ENCODE measurements around the gene TAF3.

The TAF3 gene

GRCh38 chr10:7872041-7872442 lies 53.7 kb downstream of the TAF3 start:
- Histone ChIP-seq H3K4me1 (no peaks in the 10 kb centered on the region), H3K27me3 (ENCODE audit: low read depth) (no peaks in the 10 kb centered on the region), H3K4me3 (peak overlapping the region; percentile 13), H3K36me3 (replicated peaks) (no peaks in the 10 kb centered on the region), H3K9me3 (no peaks in the 10 kb centered on the region)
- DNase-seq (ENCODE audit: low spot score in 2 of 2), result peak in 1 of 2 experiments; percentile 36
- in situ Hi-C loops (cut with MboI; ENCODE audit: low sequenced_read_pairs), result loop anchor here (25.0 kb wide), 1 partner anchor 1415 kb away; no protein-coding TSS in a partner anchor

- in situ Hi-C loops (cut with MboI; ENCODE audit: low sequenced_read_pairs), result loop anchor here (25.0 kb wide), 1 partner anchor 1412 kb away; no protein-coding TSS in a partner anchor
- H3K27me3 ChIP-seq (ENCODE audit: low read depth), result no peaks in the 10 kb centered on the region
- DNase-seq (ENCODE audit: low spot score in 2 of 2), result no peak
Measured at GRCh38 chr10:7874864-7875263, 56.6 kb downstream of the TAF3 start.

GRCh38 chr10:7876541-7877127 lies 58.3 kb downstream of the TAF3 start:
- no peak for DNase-seq (ENCODE audit: low spot score in 2 of 2)
- in situ Hi-C loops (cut with MboI; ENCODE audit: low sequenced_read_pairs), result no loop called here
- Histone ChIP-seq H3K4me1 (no peaks in the 10 kb centered on the region), H3K36me3 (replicated peaks) (no peaks in the 10 kb centered on the region), H3K9me3 (no peaks in the 10 kb centered on the region), H3K4me3 (no peak overlapping the region), H3K27me3 (ENCODE audit: low read depth) (no peaks in the 10 kb centered on the region)

More at GRCh38 chr10:7874864-7875263, 56.6 kb downstream of the TAF3 start:
- Histone ChIP-seq H3K4me3 (no peak overlapping the region), H3K4me1 (no peaks in the 10 kb centered on the region), H3K9me3 (no peaks in the 10 kb centered on the region), H3K36me3 (replicated peaks) (no peaks in the 10 kb centered on the region)

GRCh38 chr10:7881119-7881518 lies 62.8 kb downstream of the TAF3 start:
- no peak for DNase-seq (ENCODE audit: low spot score in 2 of 2)
- Histone ChIP-seq H3K9me3 (no peaks in the 10 kb centered on the region), H3K4me1 (no peaks in the 10 kb centered on the region), H3K4me3 (no peak overlapping the region), H3K27me3 (ENCODE audit: low read depth) (no peaks in the 10 kb centered on the region), H3K36me3 (replicated peaks) (no peaks in the 10 kb centered on the region)
- in situ Hi-C loops (cut with MboI; ENCODE audit: low sequenced_read_pairs), result no loop called here

GRCh38 chr10:7886056-7886455 lies 67.8 kb downstream of the TAF3 start:
- no peak overlapping the region for H3K4me3 ChIP-seq
- no peaks in the 10 kb centered on the region for H3K9me3 ChIP-seq
- H3K27me3 ChIP-seq (ENCODE audit: low read depth), result no peaks in the 10 kb centered on the region
- in situ Hi-C loops (cut with MboI; ENCODE audit: low sequenced_read_pairs), result no loop called here
- DNase-seq (ENCODE audit: low spot score in 2 of 2), result no peak
- H3K4me1 ChIP-seq, result no peaks in the 10 kb centered on the region
- no peaks in the 10 kb centered on the region for H3K36me3 ChIP-seq (replicated peaks)

- Histone ChIP-seq H3K27me3 (ENCODE audit: low read depth) (no peaks in the 10 kb centered on the region), H3K36me3 (replicated peaks) (no peaks in the 10 kb centered on the region), H3K9me3 (no peaks in the 10 kb centered on the region), H3K4me1 (no peaks in the 10 kb centered on the region), H3K4me3 (no peak overlapping the region)
- in situ Hi-C loops (cut with MboI; ENCODE audit: low sequenced_read_pairs), result no loop called here
- no peak for DNase-seq (ENCODE audit: low spot score in 2 of 2)
Measured at GRCh38 chr10:7887174-7887816, 69.0 kb downstream of the TAF3 start.

GRCh38 chr10:7889947-7890542 lies 71.7 kb downstream of the TAF3 start:
- no peak for DNase-seq (ENCODE audit: low spot score in 2 of 2)
- H3K4me3 ChIP-seq, result no peak overlapping the region
- H3K27me3 ChIP-seq (ENCODE audit: low read depth), result no peaks in the 10 kb centered on the region
- no peaks in the 10 kb centered on the region for H3K9me3 ChIP-seq
- no peaks in the 10 kb centered on the region for H3K36me3 ChIP-seq (replicated peaks)
- in situ Hi-C loops (cut with MboI; ENCODE audit: low sequenced_read_pairs), result no loop called here
- no peaks in the 10 kb centered on the region for H3K4me1 ChIP-seq

- Histone ChIP-seq H3K4me1 (no peaks in the 10 kb centered on the region), H3K36me3 (replicated peaks) (no peaks in the 10 kb centered on the region), H3K27me3 (ENCODE audit: low read depth) (no peaks in the 10 kb centered on the region), H3K9me3 (no peaks in the 10 kb centered on the region), H3K4me3 (no peak overlapping the region)
- in situ Hi-C loops (cut with MboI; ENCODE audit: low sequenced_read_pairs), result no loop called here
- DNase-seq (ENCODE audit: low spot score in 2 of 2), result no peak
Measured at GRCh38 chr10:7890781-7891180, 72.5 kb downstream of the TAF3 start.

GRCh38 chr10:7891634-7892033 lies 73.3 kb downstream of the TAF3 start:
- H3K9me3 ChIP-seq, result no peaks in the 10 kb centered on the region
- in situ Hi-C loops (cut with MboI; ENCODE audit: low sequenced_read_pairs), result no loop called here
- H3K36me3 ChIP-seq (replicated peaks), result no peaks in the 10 kb centered on the region
- no peaks in the 10 kb centered on the region for H3K27me3 ChIP-seq (ENCODE audit: low read depth)
- H3K4me1 ChIP-seq, result no peaks in the 10 kb centered on the region
- DNase-seq (ENCODE audit: low spot score in 2 of 2), result no peak
- H3K4me3 ChIP-seq, result no peak overlapping the region

GRCh38 chr10:7892146-7892545 lies 73.8 kb downstream of the TAF3 start:
- Histone ChIP-seq H3K9me3 (no peaks in the 10 kb centered on the region), H3K4me1 (no peaks in the 10 kb centered on the region), H3K27me3 (ENCODE audit: low read depth) (no peaks in the 10 kb centered on the region), H3K36me3 (replicated peaks) (no peaks in the 10 kb centered on the region), H3K4me3 (no peak overlapping the region)
- no peak for DNase-seq (ENCODE audit: low spot score in 2 of 2)
- in situ Hi-C loops (cut with MboI; ENCODE audit: low sequenced_read_pairs), result no loop called here

GRCh38 chr10:7895699-7896090 lies 77.4 kb downstream of the TAF3 start:
- Histone ChIP-seq H3K4me1 (no peaks in the 10 kb centered on the region), H3K4me3 (no peak overlapping the region), H3K27me3 (ENCODE audit: low read depth) (no peaks in the 10 kb centered on the region), H3K9me3 (no peaks in the 10 kb centered on the region), H3K36me3 (replicated peaks) (no peaks in the 10 kb centered on the region)
- no peak for DNase-seq (ENCODE audit: low spot score in 2 of 2)
- in situ Hi-C loops (cut with MboI; ENCODE audit: low sequenced_read_pairs), result no loop called here

GRCh38 chr10:7896297-7896696 lies 78.0 kb downstream of the TAF3 start:
- Histone ChIP-seq H3K4me1 (no peaks in the 10 kb centered on the region), H3K9me3 (no peaks in the 10 kb centered on the region), H3K27me3 (ENCODE audit: low read depth) (no peaks in the 10 kb centered on the region), H3K4me3 (no peak overlapping the region), H3K36me3 (replicated peaks) (no peaks in the 10 kb centered on the region)
- in situ Hi-C loops (cut with MboI; ENCODE audit: low sequenced_read_pairs), result no loop called here
- DNase-seq (ENCODE audit: low spot score in 2 of 2), result no peak

GRCh38 chr10:7901256-7901655 lies 83.0 kb downstream of the TAF3 start:
- H3K27me3 ChIP-seq (ENCODE audit: low read depth), result no peaks in the 10 kb centered on the region
- H3K4me1 ChIP-seq, result no peaks in the 10 kb centered on the region
- no peaks in the 10 kb centered on the region for H3K9me3 ChIP-seq
- H3K36me3 ChIP-seq (replicated peaks), result no peaks in the 10 kb centered on the region
- H3K4me3 ChIP-seq, result no peak overlapping the region
- DNase-seq (ENCODE audit: low spot score in 2 of 2), result no peak
- in situ Hi-C loops (cut with MboI; ENCODE audit: low sequenced_read_pairs), result no loop called here

- H3K4me1 ChIP-seq, result no peaks in the 10 kb centered on the region
- no peaks in the 10 kb centered on the region for H3K36me3 ChIP-seq (replicated peaks)
- DNase-seq (ENCODE audit: low spot score in 2 of 2), result no peak
- no peaks in the 10 kb centered on the region for H3K9me3 ChIP-seq
- no peak overlapping the region for H3K4me3 ChIP-seq
- in situ Hi-C loops (cut with MboI; ENCODE audit: low sequenced_read_pairs), result no loop called here
- no peaks in the 10 kb centered on the region for H3K27me3 ChIP-seq (ENCODE audit: low read depth)
Measured at GRCh38 chr10:7902413-7902812, 84.1 kb downstream of the TAF3 start.

Measured in HAP-1 (cell line).